Natural killer cell (primary cell): ENCODE data around the gene KCNK6. TPM values are rescaled to one million over a fixed set of nuclear protein-coding genes. Genes with fewer than 3 reads are reported as not detected.

Experiments
- ATAC-seq, 3 donors: fragments of 150-1000 bp in 2 of 3; fragments of 200-7000 bp in 1 of 3; cut with Tn5 transposase; 1 replicate in 1 of 3; 2 replicates in 2 of 3; pipeline ENCODE4 v1.10.0; 2021; ENCODE audit warnings: mild to moderate bottlenecking in 2 of 3, moderate library complexity in 2 of 3
- DNase-seq, 2 donors: peaks; one replicate each; pipeline versions ENCODE4 v3.0.0 to v3.0.0-alpha.2; 2013 to 2021; ENCODE audit warnings: mixed read lengths in 1 of 2
- H3K27ac ChIP-seq: one replicate; pipeline ENCODE4 v1.5.1; 2013; ENCODE audit warnings: mild to moderate bottlenecking, low read length
- H3K27me3 ChIP-seq: one replicate; pipeline ENCODE4 v1.6.1; 2013; ENCODE audit warnings: low read length; ENCODE audit not compliant: control insufficient read depth, insufficient read depth
- H3K36me3 ChIP-seq: one replicate; pipeline ENCODE4 v1.6.1; 2013; ENCODE audit warnings: low read length; ENCODE audit not compliant: control insufficient read depth, insufficient read depth
- H3K4me1 ChIP-seq: one replicate; pipeline ENCODE4 v1.6.1; 2013; ENCODE audit warnings: low read length; ENCODE audit not compliant: control insufficient read depth, insufficient read depth
- H3K4me3 ChIP-seq: one replicate; pipeline ENCODE4 v1.5.1; 2013; ENCODE audit warnings: low read length
- H3K9me3 ChIP-seq: one replicate; pipeline ENCODE4 v1.6.1; 2013; ENCODE audit warnings: low read length; ENCODE audit not compliant: control insufficient read depth, insufficient read depth
- H3K27ac Mint-ChIP-seq, 2 donors: one replicate each; pipeline ENCODE4 v1.8.0; 2022; ENCODE audit warnings: mild to moderate bottlenecking in 2 of 2, mixed read lengths in 2 of 2, moderate library complexity in 1 of 2
- H3K27me3 Mint-ChIP-seq, 2 donors: one replicate each; pipeline ENCODE4 v1.8.0; 2022; ENCODE audit warnings: low read depth in 2 of 2, mixed read lengths in 2 of 2
- H3K36me3 Mint-ChIP-seq: one replicate; pipeline ENCODE4 v1.8.0; 2022; ENCODE audit warnings: mixed read lengths
- H3K4me1 Mint-ChIP-seq, 2 donors: one replicate each; pipeline ENCODE4 v1.8.0; 2022; ENCODE audit warnings: mixed read lengths in 2 of 2
- H3K4me3 Mint-ChIP-seq: one replicate; pipeline ENCODE4 v1.8.0; 2022; ENCODE audit warnings: mild to moderate bottlenecking, moderate library complexity, mixed read lengths
- H3K9me3 Mint-ChIP-seq, 2 donors: one replicate each; pipeline ENCODE4 v1.8.0; 2022; ENCODE audit warnings: mixed read lengths in 2 of 2
- WGBS: methylation state at CpG from one replicate; pipeline ENCODE4 v1.1.7; 2013; ENCODE audit warnings: missing lambda C conversion rate; ENCODE audit not compliant: insufficient coverage; 5-methylcytosine and 5-hydroxymethylcytosine counted together
- intact Hi-C: fragments of 100-400 bp; cut with micrococcal nuclease; formaldehyde crosslinking; loops from one replicate; pipeline ENCODE4 v1.14.2; 2022
- total RNA-seq, 4 donors: library from RNA; stranded (reverse); fragments of 120-200 nt in 1 of 4; gene quantifications; one replicate each; pipeline versions ENCODE4 v1.2.3 to v1.2.4, GENCODE V29; 2013 to 2022
- TF ChIP-seq, protein P1 (sequence below): fragments of 200-600 bp; IDR thresholded peaks from one replicate; pipeline ENCODE4 v1.8.0; 2022; ENCODE audit warnings: antibody characterized with exemption

Gene KCNK6
- total RNA-seq, 3 donors from 2014 or later (not counting 1 experiment from before 2014, with no cell fraction given), result 2.1 to 6.2 (median 2.5) TPM

DNA sequence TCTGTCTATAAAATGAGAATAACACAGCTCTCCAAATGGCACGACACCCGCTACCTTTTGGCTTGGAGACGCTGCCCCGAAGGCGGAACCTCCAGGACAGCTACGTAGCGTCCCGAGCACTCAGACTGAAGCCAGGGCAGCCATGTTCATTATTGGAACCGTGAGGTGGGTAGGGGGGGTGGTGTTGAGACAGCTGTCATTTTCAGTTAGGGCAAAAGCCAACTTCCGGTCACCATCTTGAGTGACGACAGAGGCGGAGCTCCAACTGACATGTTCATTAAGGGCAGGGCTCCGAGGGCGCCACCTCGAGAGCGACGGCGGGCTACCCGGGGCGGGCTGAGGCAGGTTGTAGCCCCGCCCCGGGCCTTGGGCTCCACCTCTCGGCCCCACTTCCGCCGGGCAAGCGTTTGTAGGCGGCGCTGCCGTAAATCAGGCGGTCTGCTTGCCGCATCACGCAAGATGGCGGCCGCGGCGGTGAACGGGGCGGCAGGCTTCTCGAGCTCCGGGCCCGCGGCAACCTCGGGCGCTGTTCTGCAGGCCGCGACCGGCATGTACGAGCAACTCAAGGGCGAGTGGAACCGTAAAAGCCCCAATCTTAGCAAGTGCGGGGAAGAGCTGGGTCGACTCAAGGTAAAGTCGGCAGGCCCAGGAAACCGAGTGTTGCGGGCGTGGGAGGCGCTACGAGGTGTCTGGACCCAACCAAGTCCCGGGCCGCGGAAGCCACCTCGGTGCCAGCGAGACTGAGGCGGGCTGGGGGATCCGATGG lies 54.9 kb downstream of the KCNK6 start, which contains the start of gene PSMD8:
Gene PSMD8, plus strand, starts transcription at position 240 of the 766 bp plus-strand sequence. Its CDS starts 31 bp downstream, at position 271.
- Mint-ChIP-seq H3K9me3 (no peaks in the 10 kb centered on the region), H3K4me1 (peaks cover 25 to 33% of the 10 kb centered on the region in 2 donors), H3K27me3 (peaks cover 0 to 4% of the 10 kb centered on the region in 2 donors), H3K4me3 (peak within 1 kb of the TSS; percentile 100), H3K27ac (peak within 1 kb of the TSS; percentile 99 to 100), H3K36me3 (no peaks in the 10 kb centered on the region)
- DNase-seq (peak; percentile 97 to 99), ATAC-seq (peak; percentile 95 to 99 (median 96))
- under 1% methylated on average over 65 of the region's 65 CpGs for WGBS
- Histone ChIP-seq H3K4me1 (peaks cover 26% of the 10 kb centered on the region), H3K4me3 (peak within 1 kb of the TSS; percentile 68), H3K27ac (peak within 1 kb of the TSS; percentile 91), H3K9me3 (no peaks in the 10 kb centered on the region), H3K36me3 (peaks cover 8% of the 10 kb centered on the region), H3K27me3 (no peaks in the 10 kb centered on the region)
- intact Hi-C loops, result loop anchor here (1.0 to 2.0 kb wide), 5 partner anchors 14 to 467 kb away; partner anchors contain the start of genes CATSPERG, FAM98C, GGN and SIPA1L3
- TF ChIP-seq, protein P1, sequence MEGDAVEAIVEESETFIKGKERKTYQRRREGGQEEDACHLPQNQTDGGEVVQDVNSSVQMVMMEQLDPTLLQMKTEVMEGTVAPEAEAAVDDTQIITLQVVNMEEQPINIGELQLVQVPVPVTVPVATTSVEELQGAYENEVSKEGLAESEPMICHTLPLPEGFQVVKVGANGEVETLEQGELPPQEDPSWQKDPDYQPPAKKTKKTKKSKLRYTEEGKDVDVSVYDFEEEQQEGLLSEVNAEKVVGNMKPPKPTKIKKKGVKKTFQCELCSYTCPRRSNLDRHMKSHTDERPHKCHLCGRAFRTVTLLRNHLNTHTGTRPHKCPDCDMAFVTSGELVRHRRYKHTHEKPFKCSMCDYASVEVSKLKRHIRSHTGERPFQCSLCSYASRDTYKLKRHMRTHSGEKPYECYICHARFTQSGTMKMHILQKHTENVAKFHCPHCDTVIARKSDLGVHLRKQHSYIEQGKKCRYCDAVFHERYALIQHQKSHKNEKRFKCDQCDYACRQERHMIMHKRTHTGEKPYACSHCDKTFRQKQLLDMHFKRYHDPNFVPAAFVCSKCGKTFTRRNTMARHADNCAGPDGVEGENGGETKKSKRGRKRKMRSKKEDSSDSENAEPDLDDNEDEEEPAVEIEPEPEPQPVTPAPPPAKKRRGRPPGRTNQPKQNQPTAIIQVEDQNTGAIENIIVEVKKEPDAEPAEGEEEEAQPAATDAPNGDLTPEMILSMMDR, result no peak

DNA sequence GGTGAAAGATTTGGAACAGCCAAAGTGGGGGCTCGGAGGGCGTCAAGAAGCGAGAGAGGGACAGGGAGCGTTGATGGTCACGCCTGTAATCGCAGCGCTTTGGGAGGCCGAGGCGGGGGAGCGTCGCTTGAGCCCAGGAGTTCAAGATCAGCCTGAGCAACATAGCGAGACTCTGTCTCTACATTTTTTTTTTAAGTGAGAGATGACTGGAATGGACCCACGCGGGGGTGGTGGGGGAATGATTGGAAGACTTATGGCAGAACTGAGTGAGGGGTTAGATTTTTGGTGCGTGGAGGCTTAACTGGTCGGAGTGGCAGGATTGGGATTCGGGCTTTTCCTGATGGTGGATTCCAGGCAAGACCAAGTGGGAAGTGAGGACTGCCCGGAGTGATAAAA lies 55.5 kb downstream of the KCNK6 start:
- H3K36me3 ChIP-seq, result peaks cover 10% of the 10 kb centered on the region
- H3K9me3 ChIP-seq, result no peaks in the 10 kb centered on the region
- H3K27ac Mint-ChIP-seq, result peak overlapping the region; percentile 99 to 100
- intact Hi-C loops, result loop anchor here (2.0 kb wide), 2 partner anchors 14 to 28 kb away; partner anchors contain the start of genes FAM98C, GGN and SPRED3
- peak overlapping the region; percentile 83 for H3K27ac ChIP-seq
- H3K36me3 Mint-ChIP-seq, result no peaks in the 10 kb centered on the region
- peaks cover 26% of the 10 kb centered on the region for H3K4me1 ChIP-seq
- peak overlapping the region; percentile 100 for H3K4me3 Mint-ChIP-seq
- no peaks in the 10 kb centered on the region for H3K27me3 ChIP-seq
- TF ChIP-seq, protein P1, result no peak
- peaks cover 0 to 4% of the 10 kb centered on the region in 2 donors for H3K27me3 Mint-ChIP-seq
- no peaks in the 10 kb centered on the region for H3K9me3 Mint-ChIP-seq
- peak overlapping the region; percentile 68 for H3K4me3 ChIP-seq
- ATAC-seq (no peak), DNase-seq (no peak)
- H3K4me1 Mint-ChIP-seq, result peaks cover 25 to 33% of the 10 kb centered on the region in 2 donors
- 3% methylated on average over 18 of the region's 18 CpGs for WGBS

DNA sequence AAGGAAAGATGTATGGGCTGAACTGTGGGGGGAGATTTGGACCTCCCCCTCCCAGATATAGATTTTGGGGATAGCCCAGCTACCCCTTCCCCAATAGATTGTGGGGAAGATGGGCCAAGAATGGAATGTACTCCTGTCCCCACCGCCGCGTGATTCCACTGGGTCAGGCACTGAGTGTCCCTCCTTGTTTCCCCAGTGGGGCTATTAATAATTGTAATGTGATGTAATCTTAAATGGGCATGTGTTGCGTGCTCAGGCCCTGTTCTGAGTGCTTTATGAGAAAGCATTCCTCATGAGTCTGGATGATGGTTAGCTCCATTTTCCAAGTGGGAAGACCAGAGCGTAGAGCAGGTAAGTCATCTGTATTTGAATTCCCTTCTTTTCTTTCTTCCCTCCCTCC lies 56.1 kb downstream of the KCNK6 start:
- intact Hi-C loops, result loop anchor here (2.0 kb wide), 2 partner anchors 13 to 27 kb away; partner anchors contain the start of genes FAM98C, GGN and SPRED3
- no peaks in the 10 kb centered on the region for H3K9me3 ChIP-seq
- H3K9me3 Mint-ChIP-seq, result no peaks in the 10 kb centered on the region
- DNase-seq (no peak), ATAC-seq (no peak)
- H3K27me3 ChIP-seq, result no peaks in the 10 kb centered on the region
- no peaks in the 10 kb centered on the region for H3K36me3 Mint-ChIP-seq
- WGBS, result 93% methylated on average over 5 of the region's 5 CpGs
- H3K27me3 Mint-ChIP-seq, result no peaks in the 10 kb centered on the region
- peaks cover 12% of the 10 kb centered on the region for H3K36me3 ChIP-seq
- no peak overlapping the region for H3K4me3 ChIP-seq
- peaks cover 25 to 33% of the 10 kb centered on the region in 2 donors for H3K4me1 Mint-ChIP-seq
- peaks cover 26% of the 10 kb centered on the region for H3K4me1 ChIP-seq
- no peak overlapping the region for H3K27ac ChIP-seq
- TF ChIP-seq, protein P1, result no peak
- H3K27ac Mint-ChIP-seq, result peak overlapping the region; percentile 99 to 100
- peak overlapping the region; percentile 100 for H3K4me3 Mint-ChIP-seq
